Tibial nerve (tissue), 4 donors: ENCODE data around the gene RAP1GAP2. TPM values are rescaled to one million over a fixed set of nuclear protein-coding genes. Genes with fewer than 3 reads are reported as not detected.

Experiments
- DNase-seq, 2 donors: peaks; one replicate each; pipeline ENCODE4 v3.0.0-alpha.2; 2019; ENCODE audit warnings: low spot score in 2 of 2
- H3K27ac ChIP-seq, 4 donors: fragments of 200-600 bp; sonication (generic) in 3 of 4; one replicate each; pipeline ENCODE4 v1.5.1; 2017 to 2019; ENCODE audit warnings: mild to moderate bottlenecking in 1 of 4
- H3K27me3 ChIP-seq, 2 donors: fragments of 200-600 bp; sonication (generic) in 1 of 2; one replicate each; pipeline versions ENCODE4 v1.5.1 to v1.6.0; 2017 to 2019
- H3K36me3 ChIP-seq, 3 donors: fragments of 200-600 bp; sonication (generic); one replicate each; pipeline ENCODE4 v1.5.1; 2018 to 2019
- H3K4me1 ChIP-seq, 4 donors: fragments of 200-600 bp; sonication (generic) in 3 of 4; one replicate each; pipeline ENCODE4 v1.5.1; 2017 to 2019
- H3K4me3 ChIP-seq, 4 donors: fragments of 200-600 bp; sonication (generic) in 3 of 4; one replicate each; pipeline ENCODE4 v1.5.1; 2017 to 2019; ENCODE audit warnings: mild to moderate bottlenecking in 1 of 4, moderate library complexity in 1 of 4
- H3K9me3 ChIP-seq, 4 donors: fragments of 200-600 bp; sonication (generic) in 3 of 4; one replicate each; pipeline ENCODE4 v1.5.1; 2017 to 2019
- EP300 ChIP-seq, 2 donors: sonication (generic); formaldehyde crosslinking; IDR thresholded peaks; one replicate each; pipeline ENCODE4 v1.6.1; 2017; ENCODE audit warnings: antibody characterized with exemption in 2 of 2, mild to moderate bottlenecking in 1 of 2
- POLR2A ChIP-seq, 2 donors: fragments of 450-650 bp; IDR thresholded peaks; one replicate each; pipeline ENCODE4 v1.6.1; 2017; ENCODE audit warnings: antibody characterized with exemption in 2 of 2, mild to moderate bottlenecking in 2 of 2, moderate library complexity in 2 of 2
- WGBS, 2 donors: methylation state at CpG; one replicate each; pipeline ENCODE4 v1.1.5; 2018; 5-methylcytosine and 5-hydroxymethylcytosine counted together
- total RNA-seq, 4 donors: library from RNA; depleted of rRNA; stranded (reverse); fragments of >200 nt; gene quantifications; one replicate each; pipeline ENCODE4 v1.1.0, GENCODE V29; 2016
- TF ChIP-seq, protein P1 (sequence below), 5 experiments: fragments of 200-600 bp in 3 of 5; fragments of 450-650 bp in 2 of 5; sonication (generic) in 3 of 5; IDR thresholded peaks; one replicate each; pipeline ENCODE4 v1.5.1; 2016 to 2019; ENCODE audit warnings: antibody characterized with exemption in 5 of 5, mild to moderate bottlenecking in 3 of 5, moderate library complexity in 2 of 5

Gene RAP1GAP2
- total RNA-seq, 4 donors from 2014 or later: 5.4 to 18.2 (median 11.9) TPM

DNA sequence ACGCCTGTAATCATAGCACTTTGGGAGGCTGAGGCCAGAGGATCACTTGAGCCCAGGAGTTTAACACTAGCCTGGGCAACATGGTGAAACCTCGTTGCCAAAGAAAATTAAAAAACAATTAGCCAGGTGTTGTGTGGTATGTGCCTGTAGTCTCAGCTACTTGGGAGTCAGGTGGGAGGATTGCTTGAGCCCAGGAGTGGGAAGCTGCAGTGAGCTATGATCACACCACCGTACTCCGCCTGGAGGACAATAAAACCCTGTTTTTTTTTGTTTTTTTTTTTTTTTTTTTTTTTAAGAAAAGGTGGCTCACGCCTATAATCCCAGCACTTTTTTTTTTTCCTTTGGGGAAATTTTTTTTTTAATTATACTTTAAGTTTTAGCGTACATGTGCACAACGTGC, 26.1 kb downstream of the RAP1GAP2 start:
- 68 to 73% methylated on average over 7 of the region's 7 CpGs for WGBS, 2 donors
- Histone ChIP-seq H3K27me3 (peaks cover 0 to 7% of the 10 kb centered on the region in 2 donors), H3K36me3 (no peaks in the 10 kb centered on the region), H3K4me3 (no peak overlapping the region), H3K9me3 (no peaks in the 10 kb centered on the region), H3K27ac (no peak overlapping the region), H3K4me1 (no peaks in the 10 kb centered on the region)
- DNase-seq: no peak
- TF ChIP-seq EP300 (IDR thresholded peaks at IDR 0.05) (no peak), POLR2A (IDR thresholded peaks at IDR 0.05) (no peak)
- TF ChIP-seq, protein P1, sequence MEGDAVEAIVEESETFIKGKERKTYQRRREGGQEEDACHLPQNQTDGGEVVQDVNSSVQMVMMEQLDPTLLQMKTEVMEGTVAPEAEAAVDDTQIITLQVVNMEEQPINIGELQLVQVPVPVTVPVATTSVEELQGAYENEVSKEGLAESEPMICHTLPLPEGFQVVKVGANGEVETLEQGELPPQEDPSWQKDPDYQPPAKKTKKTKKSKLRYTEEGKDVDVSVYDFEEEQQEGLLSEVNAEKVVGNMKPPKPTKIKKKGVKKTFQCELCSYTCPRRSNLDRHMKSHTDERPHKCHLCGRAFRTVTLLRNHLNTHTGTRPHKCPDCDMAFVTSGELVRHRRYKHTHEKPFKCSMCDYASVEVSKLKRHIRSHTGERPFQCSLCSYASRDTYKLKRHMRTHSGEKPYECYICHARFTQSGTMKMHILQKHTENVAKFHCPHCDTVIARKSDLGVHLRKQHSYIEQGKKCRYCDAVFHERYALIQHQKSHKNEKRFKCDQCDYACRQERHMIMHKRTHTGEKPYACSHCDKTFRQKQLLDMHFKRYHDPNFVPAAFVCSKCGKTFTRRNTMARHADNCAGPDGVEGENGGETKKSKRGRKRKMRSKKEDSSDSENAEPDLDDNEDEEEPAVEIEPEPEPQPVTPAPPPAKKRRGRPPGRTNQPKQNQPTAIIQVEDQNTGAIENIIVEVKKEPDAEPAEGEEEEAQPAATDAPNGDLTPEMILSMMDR (IDR thresholded peaks at IDR 0.05): no peak

DNA sequence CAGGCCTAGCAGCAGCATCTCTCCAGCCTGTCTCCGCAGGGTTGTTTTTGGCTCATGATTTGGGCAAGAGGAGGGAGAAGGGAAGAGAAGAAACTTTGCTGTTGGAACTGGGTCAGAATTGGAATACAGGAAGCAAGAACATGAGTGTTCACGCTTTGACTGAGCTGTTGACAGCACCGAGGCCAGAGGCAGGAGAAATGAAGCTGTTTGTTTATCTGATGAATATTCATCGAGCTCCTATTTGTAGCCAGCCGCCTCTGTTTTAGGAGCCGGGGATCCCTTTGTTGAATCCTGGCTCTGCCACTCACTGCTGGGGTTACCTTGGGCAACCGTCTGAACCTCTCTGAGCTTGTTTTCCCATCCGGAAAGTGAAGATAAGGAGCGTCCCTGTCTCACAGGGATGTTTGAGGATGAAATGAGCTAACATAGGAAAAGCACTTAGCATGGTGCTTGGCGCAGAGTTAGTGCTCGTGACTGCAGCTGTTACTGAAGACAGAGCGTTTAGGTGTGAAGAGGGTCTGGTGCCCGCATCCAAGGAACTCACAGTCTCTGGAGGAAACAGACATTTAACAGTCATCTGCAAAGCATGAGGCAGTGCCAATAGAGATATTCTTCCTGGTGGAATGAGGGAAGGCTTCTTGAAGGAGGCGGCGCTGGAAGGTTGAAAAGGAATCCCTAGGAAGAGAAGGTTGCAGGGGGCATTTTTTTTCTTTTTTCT, 29.2 kb downstream of the RAP1GAP2 start:
- H3K4me3 ChIP-seq: no peak overlapping the region
- no peaks in the 10 kb centered on the region for H3K36me3 ChIP-seq
- 61 to 73% methylated on average over 15 of the region's 15 CpGs for WGBS, 2 donors
- H3K9me3 ChIP-seq: no peaks in the 10 kb centered on the region
- no peaks in the 10 kb centered on the region for H3K4me1 ChIP-seq
- H3K27me3 ChIP-seq: no peaks in the 10 kb centered on the region
- no peak for DNase-seq
- TF ChIP-seq, protein P1 (IDR thresholded peaks at IDR 0.05): no peak
- TF ChIP-seq POLR2A (IDR thresholded peaks at IDR 0.05) (no peak), EP300 (IDR thresholded peaks at IDR 0.05) (no peak)
- no peak overlapping the region for H3K27ac ChIP-seq

DNA sequence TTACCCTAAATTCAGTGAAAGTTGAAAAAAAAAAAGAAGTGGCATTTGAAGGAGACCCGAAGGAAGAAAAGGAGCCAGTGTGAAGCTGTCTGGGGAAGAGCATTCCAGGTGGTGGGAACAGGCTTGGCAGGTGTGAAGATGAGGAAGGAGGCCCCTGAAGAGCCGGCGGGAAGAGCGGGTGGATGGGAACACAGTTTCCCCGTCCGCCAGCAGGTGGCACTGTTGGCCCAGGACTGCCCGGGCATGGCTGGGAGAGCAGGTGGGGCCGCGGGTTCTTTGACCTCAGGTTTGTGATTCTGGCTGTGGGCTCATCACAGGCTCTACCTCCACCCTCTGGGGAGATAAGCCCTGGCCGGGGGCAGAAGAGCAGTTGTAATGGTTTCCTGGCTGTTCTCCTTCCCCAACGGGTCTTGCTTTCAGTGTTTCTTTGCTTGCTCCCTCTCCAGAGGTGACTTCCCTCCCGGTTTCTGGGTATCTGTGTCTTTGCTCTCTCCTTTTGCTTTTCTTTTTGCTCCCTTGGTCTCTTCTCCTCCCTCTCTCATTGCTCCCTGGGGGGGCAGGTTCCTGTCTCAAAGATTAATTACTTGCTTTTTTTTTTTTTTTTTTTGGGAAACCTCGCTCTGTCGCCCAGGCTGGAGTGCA, 32.3 kb downstream of the RAP1GAP2 start:
- DNase-seq: peak; percentile 32 to 59

DNA sequence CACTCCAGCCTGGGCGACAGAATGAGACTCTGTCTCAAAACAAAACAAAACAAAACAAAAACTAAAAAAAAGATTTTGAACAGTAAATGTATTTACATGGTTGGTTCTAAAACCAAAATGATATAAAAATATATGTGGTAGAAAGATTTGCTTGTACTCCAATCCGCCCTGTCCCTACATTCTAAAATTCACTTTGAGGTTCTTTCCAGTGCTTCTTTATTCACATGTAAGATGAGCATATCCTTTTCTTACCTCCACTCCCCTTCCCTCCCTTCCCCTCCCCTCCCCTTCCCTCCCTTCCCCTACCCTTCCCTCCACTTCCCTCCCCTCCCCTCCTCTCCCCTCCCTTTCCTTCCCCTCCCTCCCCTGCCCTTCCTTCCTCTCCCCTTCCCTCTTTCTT, 34.4 kb downstream of the RAP1GAP2 start:
- no peak for TF ChIP-seq EP300 (IDR thresholded peaks at IDR 0.05)
- TF ChIP-seq, protein P1 (IDR thresholded peaks at IDR 0.05): no peak
- TF ChIP-seq POLR2A (IDR thresholded peaks at IDR 0.05): no peak
- 38 to 75% methylated on average over 2 of the region's 2 CpGs for WGBS, 2 donors

More for the DNA sequence above, 32.3 kb downstream of the RAP1GAP2 start:
- no peaks in the 10 kb centered on the region for H3K36me3 ChIP-seq
- no peaks in the 10 kb centered on the region for H3K27me3 ChIP-seq
- no peaks in the 10 kb centered on the region for H3K4me1 ChIP-seq
- no peak overlapping the region for H3K27ac ChIP-seq
- whole genome bisulfite sequencing, 2 donors: 20% methylated on average over 13 to 14 of the region's 14 CpGs
- H3K4me3 ChIP-seq: no peak overlapping the region
- no peaks in the 10 kb centered on the region for H3K9me3 ChIP-seq
- TF ChIP-seq, protein P1 (IDR thresholded peaks at IDR 0.05): peak; percentile 78 to 92 (median 82)
- TF ChIP-seq POLR2A (IDR thresholded peaks at IDR 0.05): no peak

DNA sequence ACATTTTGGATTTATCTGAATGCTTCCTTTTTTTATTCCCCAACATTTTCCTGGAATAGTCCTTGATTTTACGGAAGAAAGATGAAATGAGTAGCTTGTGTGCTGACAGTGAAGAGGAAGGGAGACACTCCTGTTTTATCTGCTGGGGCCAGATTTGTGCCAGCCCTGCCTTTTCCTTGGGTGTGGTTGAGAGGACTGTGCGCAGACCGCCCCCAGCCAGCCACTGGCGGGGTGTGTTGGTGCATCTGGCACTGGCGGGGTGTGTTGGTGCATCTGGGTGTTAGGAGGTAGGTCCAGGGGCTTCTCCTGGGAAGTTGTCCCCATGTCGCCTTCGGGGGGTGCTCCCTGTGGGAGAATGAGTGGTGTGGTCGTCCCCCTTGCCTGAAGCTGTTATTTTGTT, 39.5 kb downstream of the RAP1GAP2 start:
- TF ChIP-seq POLR2A (IDR thresholded peaks at IDR 0.05) (no peak), EP300 (IDR thresholded peaks at IDR 0.05) (no peak)
- TF ChIP-seq, protein P1 (IDR thresholded peaks at IDR 0.05): no peak
- Histone ChIP-seq H3K27me3 (no peaks in the 10 kb centered on the region), H3K9me3 (no peaks in the 10 kb centered on the region), H3K36me3 (no peaks in the 10 kb centered on the region), H3K4me1 (no peaks in the 10 kb centered on the region), H3K27ac (no peak overlapping the region), H3K4me3 (no peak overlapping the region)
- 73 to 75% methylated on average over 8 of the region's 8 CpGs for WGBS, 2 donors
- no peak for DNase-seq

More for the DNA sequence above, 34.4 kb downstream of the RAP1GAP2 start:
- no peak for DNase-seq
- Histone ChIP-seq H3K4me1 (no peaks in the 10 kb centered on the region), H3K9me3 (no peaks in the 10 kb centered on the region), H3K4me3 (no peak overlapping the region), H3K27me3 (no peaks in the 10 kb centered on the region), H3K27ac (no peak overlapping the region), H3K36me3 (no peaks in the 10 kb centered on the region)
